NCI-H345 (cell line): ENCODE data around the gene GMPR2.
A peak's percentile ranks its signal among the peaks of the same experiment; 100 is the strongest.

Experiments used
- DNase-seq: peaks from one replicate; lab custom pipeline; 2025; lab: John Stamatoyannopoulos, UW

GMPR2 gene

GRCh38 chr14:24268225-24268624 is 35.5 kb downstream of the GMPR2 start:
- no peak for DNase-seq

- DNase-seq = no peak
These were observed 36.6 kb downstream of the GMPR2 start for GRCh38 chr14:24269368-24269767.

- DNase-seq = no peak
These were observed 37.3 kb downstream of the GMPR2 start for GRCh38 chr14:24269910-24270536.

GRCh38 chr14:24270537-24271133 is 37.9 kb downstream of the GMPR2 start:
- DNase-seq = no peak

- DNase-seq = peak; percentile 97
These were observed 38.6 kb downstream of the GMPR2 start, which contains the start of gene RABGGTA for GRCh38 chr14:24271134-24271833. RABGGTA (minus strand) TSS chr14:24271597; CDS start chr14:24271115, 482 bp downstream.

GRCh38 chr14:24271834-24272263 is 39.1 kb downstream of the GMPR2 start:
- DNase-seq = no peak

GRCh38 chr14:24272467-24272866 is 39.7 kb downstream of the GMPR2 start:
- DNase-seq = no peak

- no peak for DNase-seq
These were observed 40.8 kb downstream of the GMPR2 start for GRCh38 chr14:24273422-24273998.

GRCh38 chr14:24274101-24274543 is 41.4 kb downstream of the GMPR2 start:
- no peak for DNase-seq

GRCh38 chr14:24277071-24277470 is 44.3 kb downstream of the GMPR2 start:
- DNase-seq = no peak

GRCh38 chr14:24277606-24278321 is 45.0 kb downstream of the GMPR2 start:
- no peak for DNase-seq

- DNase-seq = no peak
These were observed 45.7 kb downstream of the GMPR2 start for GRCh38 chr14:24278424-24278823.

GRCh38 chr14:24279301-24280186 is 46.8 kb downstream of the GMPR2 start:
- DNase-seq = peak; percentile 5

GRCh38 chr14:24280797-24281460 is 48.2 kb downstream of the GMPR2 start:
- DNase-seq = no peak

- no peak for DNase-seq
These were observed 48.9 kb downstream of the GMPR2 start for GRCh38 chr14:24281636-24282035.

- no peak for DNase-seq
These were observed 50.0 kb downstream of the GMPR2 start for GRCh38 chr14:24282736-24283135.

- no peak for DNase-seq
These were observed 51.2 kb downstream of the GMPR2 start for GRCh38 chr14:24283796-24284460.

GRCh38 chr14:24284501-24285035 is 51.8 kb downstream of the GMPR2 start:
- DNase-seq = no peak

- DNase-seq = no peak
These were observed 52.6 kb downstream of the GMPR2 start for GRCh38 chr14:24285351-24285750.

GRCh38 chr14:24286996-24287395 is 54.3 kb downstream of the GMPR2 start:
- no peak for DNase-seq
